HepG2 (cell line): Measurements from ENCODE around the gene DNAL4. TPM values are rescaled to one million over a fixed set of nuclear protein-coding genes. Genes with fewer than 3 reads are reported as not detected.

Source experiments
- ATAC-seq: fragments of 200-7000 bp; cut with Tn5 transposase; 3 replicates; pipeline ENCODE4 v1.9.1; 2020; ENCODE audit warnings: mild to moderate bottlenecking, moderate library complexity
- BruUV-seq: library from RNA; stranded (reverse); fragments of 400-500 nt; replicated peaks from 2 replicates; lab custom pipeline; 2021; lab: Mats Ljungman, UMichigan
- CTCF ChIA-PET: fragments of 300-600 bp; formaldehyde crosslinking; extraction: SDS; loops from one replicate; lab custom pipeline; 2021; ENCODE audit warnings: low total read pairs, inconsistent platforms, low intra/inter-chr PET ratio; lab: Yijun Ruan, JAX
- POLR2A ChIA-PET: fragments of 350-600 bp; sonication (Branson Sonifier 250); formaldehyde crosslinking; loops from one replicate; lab custom pipeline; 2020; ENCODE audit warnings: antibody characterized with exemption, inconsistent platforms; lab: Yijun Ruan, JAX
- DNase-seq: peaks from one replicate; pipeline ENCODE4 v3.0.0-alpha.2; 2015; ENCODE audit warnings: low spot score
- FAIRE-seq: peaks from 3 replicates; lab custom pipeline; 2011; peaks lifted over from hg19 to GRCh38; lab: Jason Lieb, UNC
- H2AFZ ChIP-seq: one replicate; pipeline ENCODE4 v1.6.1; 2011; ENCODE audit warnings: low read length, inconsistent platforms
- H3K27ac ChIP-seq: fragments of 300-600 bp; 3 replicates; pipeline ENCODE4 v1.8.0; 2011; ENCODE audit warnings: mixed run types, mild to moderate bottlenecking, mixed read lengths, low read length, inconsistent platforms; ENCODE audit not compliant: insufficient read depth; ENCODE audit errors: extremely low read length
- H3K27me3 ChIP-seq, 2 experiments: fragments of 200-600 bp in 1 of 2; 2 replicates in 1 of 2; 3 replicates in 1 of 2; pipeline versions ENCODE4 v1.6.0 to v1.8.0; 2011; ENCODE audit warnings: low read length in 2 of 2, mild to moderate bottlenecking in 2 of 2, moderate library complexity in 2 of 2, inconsistent platforms in 1 of 2; ENCODE audit not compliant: insufficient read depth in 2 of 2, control insufficient read depth in 1 of 2
- H3K36me3 ChIP-seq, 2 experiments: fragments of 200-600 bp in 1 of 2; replicated peaks in 1 of 2; 2 replicates in 1 of 2; 3 replicates in 1 of 2; pipeline versions ENCODE4 v1.5.1 to v1.8.0; 2011; ENCODE audit warnings: low read length in 2 of 2, inconsistent platforms in 1 of 2; ENCODE audit not compliant: insufficient read depth in 2 of 2, control insufficient read depth in 1 of 2
- H3K4me1 ChIP-seq: 2 replicates; pipeline ENCODE4 v1.5.1; 2012; ENCODE audit warnings: low read length, inconsistent platforms; ENCODE audit not compliant: insufficient read depth
- H3K4me2 ChIP-seq: 2 replicates; pipeline ENCODE4 v1.6.0; 2011; ENCODE audit warnings: low read depth, low read length, inconsistent platforms
- H3K4me3 ChIP-seq, 3 experiments: fragments of 200-600 bp in 1 of 3; sonication (generic), shearing (Covaris generic) in 1 of 3; replicated peaks in 1 of 3; 2 replicates each; pipeline ENCODE4 v1.5.1; 2011 to 2016; ENCODE audit warnings: low read length in 3 of 3, inconsistent platforms in 2 of 3, low read depth in 2 of 3, mild to moderate bottlenecking in 2 of 3, control low read depth in 1 of 3, mixed read lengths in 1 of 3; ENCODE audit not compliant: insufficient read depth in 1 of 3
- H3K79me2 ChIP-seq: one replicate; pipeline ENCODE4 v1.6.1; 2011; ENCODE audit warnings: low read length, inconsistent platforms; ENCODE audit not compliant: insufficient read depth
- H3K9ac ChIP-seq: 2 replicates; pipeline ENCODE4 v1.6.0; 2011; ENCODE audit warnings: mild to moderate bottlenecking, low read depth, low read length, inconsistent platforms; ENCODE audit not compliant: insufficient read depth
- H3K9me3 ChIP-seq: 2 replicates; pipeline ENCODE4 v1.5.1; 2012; ENCODE audit warnings: mild to moderate bottlenecking, low read length
- H4K20me1 ChIP-seq: 2 replicates; pipeline ENCODE4 v1.6.0; 2011; ENCODE audit warnings: inconsistent platforms, mild to moderate bottlenecking, low read length, moderate library complexity; ENCODE audit not compliant: insufficient read depth
- CENPBD1 ChIP-seq: sonication (generic); formaldehyde crosslinking; IDR thresholded peaks from 2 replicates; pipeline ENCODE4 v1.8.0; 2022; ENCODE audit warnings: missing genetic modification reagents, low read depth, mild to moderate bottlenecking, borderline replicate concordance
- GABPB1 ChIP-seq: IDR thresholded peaks from 2 replicates; pipeline ENCODE4 v1.6.1; 2016; ENCODE audit warnings: mild to moderate bottlenecking, missing genetic modification reagents, moderate library complexity, missing compliant biosample characterization
- HMG20A ChIP-seq: IDR thresholded peaks from 2 replicates; pipeline ENCODE4 v1.6.1; 2016; ENCODE audit warnings: borderline replicate concordance
- HNRNPL ChIP-seq: fragments of 200-400 bp; formaldehyde crosslinking; IDR thresholded peaks from 2 replicates; pipeline ENCODE4 v1.6.1; 2017; ENCODE audit warnings: mild to moderate bottlenecking, low read depth, low read length
- HNRNPLL ChIP-seq: fragments of 200-400 bp; formaldehyde crosslinking; IDR thresholded peaks from 2 replicates; pipeline ENCODE4 v1.6.1; 2017; ENCODE audit warnings: mild to moderate bottlenecking, low read depth, low read length; ENCODE audit not compliant: poor library complexity, severe bottlenecking
- KDM6A ChIP-seq: IDR thresholded peaks from 2 replicates; pipeline ENCODE4 v1.6.1; 2016; ENCODE audit warnings: low read depth
- PHF5A ChIP-seq: IDR thresholded peaks from one replicate; pipeline ENCODE4 v1.6.1; 2018; ENCODE audit warnings: low read depth, missing genetic modification reagents; ENCODE audit not compliant: unreplicated experiment
- RAD21 ChIP-seq: fragments of 450-650 bp; formaldehyde crosslinking; IDR thresholded peaks from 2 replicates; pipeline ENCODE4 v1.5.0; 2020; ENCODE audit warnings: mild to moderate bottlenecking
- ZFAT ChIP-seq: sonication (generic); formaldehyde crosslinking; conservative IDR thresholded peaks from 2 replicates; pipeline ENCODE4 v1.8.1; 2023; ENCODE audit warnings: missing genetic modification reagents, inconsistent platforms
- ZNF468 ChIP-seq: sonication (generic); formaldehyde crosslinking; IDR thresholded peaks from 2 replicates; pipeline ENCODE4 v1.8.0; 2022; ENCODE audit warnings: mild to moderate bottlenecking, moderate library complexity, missing genetic modification reagents
- ZNF496 ChIP-seq: sonication (generic); formaldehyde crosslinking; IDR thresholded peaks from 2 replicates; pipeline ENCODE4 v1.8.1; 2023; ENCODE audit warnings: mild to moderate bottlenecking, moderate library complexity, missing genetic modification reagents; ENCODE audit not compliant: insufficient replicate concordance
- ZNF546 ChIP-seq: sonication (generic); formaldehyde crosslinking; conservative IDR thresholded peaks from 2 replicates; pipeline ENCODE4 v1.8.1; 2023; ENCODE audit warnings: mild to moderate bottlenecking, missing genetic modification reagents
- ZNF567 ChIP-seq: sonication (generic); formaldehyde crosslinking; IDR thresholded peaks from 2 replicates; pipeline ENCODE4 v1.8.1; 2023; ENCODE audit warnings: mild to moderate bottlenecking, missing genetic modification reagents, borderline replicate concordance
- ZNF678 ChIP-seq: sonication (generic); formaldehyde crosslinking; IDR thresholded peaks from 2 replicates; pipeline ENCODE4 v1.4.0; 2020; ENCODE audit warnings: mild to moderate bottlenecking, missing genetic modification reagents
- ZNF709 ChIP-seq: sonication (generic); formaldehyde crosslinking; IDR thresholded peaks from 2 replicates; pipeline ENCODE4 v1.5.0; 2020; ENCODE audit warnings: mild to moderate bottlenecking, missing genetic modification reagents
- ZNF879 ChIP-seq: sonication (generic); formaldehyde crosslinking; IDR thresholded peaks from 2 replicates; pipeline ENCODE4 v1.8.1; 2023; ENCODE audit warnings: missing genetic modification reagents
- WGBS: methylation state at CpG from one replicate; pipeline ENCODE4 v1.1.6; 2017; ENCODE audit warnings: low lambda C conversion rate; 5-methylcytosine and 5-hydroxymethylcytosine counted together
- in situ Hi-C: cut with HindIII; loops from 2 replicates; pipeline ENCODE4 v1.10.0; 2017; ENCODE audit warnings: low pct_unique_long_range_greater_than_20kb; ENCODE audit not compliant: extremely low pct_ligation_motif_present
- intact Hi-C: fragments of 100-400 bp; cut with micrococcal nuclease; formaldehyde crosslinking; loops from one replicate; pipeline ENCODE4 v1.10.0; 2022; ENCODE audit not compliant: unreplicated experiment
- polyA plus RNA-seq, 8 experiments: library from polyadenylated mRNA; depleted of rRNA in 3 of 8; stranded (reverse) in 7 of 8; unstranded in 1 of 8; fragments of >200 nt; fragmentation: Illumina TruSeq in 4 of 8; extraction: Trizol in 4 of 8; gene quantifications; 2 replicates each; pipeline versions ENCODE4 v1.2.1 to v1.2.3, GENCODE V29; 2011 to 2016; ENCODE audit warnings: low read depth in 4 of 8, missing spikeins in 1 of 8, mixed read lengths in 1 of 8; ENCODE audit not compliant: insufficient read depth in 1 of 8
- total RNA-seq, 5 experiments: library from RNA; depleted of rRNA; stranded (reverse); fragments of >200 nt; fragmentation: Illumina TruSeq; extraction: Trizol; gene quantifications; 2 replicates each; pipeline ENCODE4 v1.2.3, GENCODE V29; 2016; ENCODE audit warnings: low read depth in 1 of 5
- TF ChIP-seq, protein P1 (sequence below): sonication (generic); formaldehyde crosslinking; IDR thresholded peaks from 2 replicates; pipeline ENCODE4 v1.5.1; 2020; ENCODE audit warnings: mild to moderate bottlenecking, missing genetic modification reagents, borderline replicate concordance

The DNAL4 gene
- total and polyA plus RNA-seq, 2 of the 13 experiments (the other 11 are each of a cell fraction or from before 2014, with no cell fraction given): 8.0 to 10.7 TPM

DNA sequence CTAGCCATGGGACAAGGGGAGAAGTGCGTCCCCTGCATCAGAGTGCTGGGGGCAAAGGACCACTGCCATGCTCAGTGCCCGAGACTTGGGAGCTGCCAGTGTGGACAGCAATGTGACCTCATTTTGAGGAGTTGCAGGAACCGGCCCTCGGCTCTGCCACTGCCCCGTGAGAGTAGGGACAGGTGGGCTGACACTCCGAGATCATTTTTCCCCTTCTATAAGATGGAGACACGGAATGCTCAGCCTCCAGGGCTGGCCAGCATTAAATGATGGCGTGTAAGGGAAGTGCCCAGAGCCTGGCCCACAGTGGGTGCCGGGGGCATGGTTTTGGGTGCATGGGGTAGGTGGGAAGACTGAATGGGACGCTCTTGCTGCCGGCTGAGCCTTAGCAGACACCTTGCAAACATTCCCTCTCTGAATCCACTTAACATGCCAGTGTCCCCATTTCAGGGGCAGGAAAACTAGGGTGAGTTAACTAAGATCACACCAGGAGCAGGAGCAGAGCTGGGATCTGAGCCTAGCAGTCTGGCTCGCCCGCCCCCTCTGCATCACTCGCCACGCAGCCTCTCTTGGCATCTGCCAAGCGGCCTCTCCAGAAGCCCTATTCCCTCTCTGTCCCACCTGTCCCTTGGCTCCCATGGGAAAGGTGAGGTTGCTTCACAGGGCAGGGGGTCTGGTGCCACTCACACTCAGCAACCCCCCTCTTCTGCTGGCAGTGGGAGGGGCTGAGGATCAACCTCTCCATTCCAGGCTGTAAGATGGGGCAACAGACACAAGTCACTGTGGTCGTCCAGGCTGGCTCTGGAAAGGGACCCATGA, 36.3 kb upstream of the DNAL4 start (continued):
- TF ChIP-seq ZNF709: no peak
- TF ChIP-seq RAD21: no peak

- Histone ChIP-seq H3K4me2 (no peak overlapping the region), H4K20me1 (no peaks in the 10 kb centered on the region; the same call in 1 of the 2 replicates), H2AFZ (no peak overlapping the region), H3K36me3 (no peaks in the 10 kb centered on the region), H3K9me3 (no peaks in the 10 kb centered on the region), H3K4me3 (no peak overlapping the region), H3K4me1 (no peaks in the 10 kb centered on the region), H3K27ac (no peak overlapping the region), H3K79me2 (no peaks in the 10 kb centered on the region), H3K9ac (no peak overlapping the region), H3K27me3 (no peaks in the 10 kb centered on the region)
- ChIA-PET CTCF (no interaction called here), POLR2A (no interaction called here)
- intact Hi-C loops (no loop called here), in situ Hi-C loops (no loop called here)
- FAIRE-seq (no peak), DNase-seq (no peak), ATAC-seq (no peak)
- BruUV-seq: no TSS peak
- WGBS: 74% methylated on average over 3 of the region's 4 CpGs
- TF ChIP-seq ZNF678 (no peak), CENPBD1 (CRISPR knock-in tag) (no peak), ZNF546 (CRISPR knock-in tag) (no peak), PHF5A (no peak), KDM6A (CRISPR knock-in tag) (no peak), HNRNPLL (no peak), GABPB1 (CRISPR knock-in tag) (no peak), ZNF496 (CRISPR knock-in tag) (no peak), ZNF468 (no peak), ZFAT (CRISPR knock-in tag) (no peak), HMG20A (CRISPR knock-in tag) (no peak), HNRNPL (no peak), ZNF567 (CRISPR knock-in tag) (no peak), ZNF879 (no peak)
- TF ChIP-seq, protein P1, sequence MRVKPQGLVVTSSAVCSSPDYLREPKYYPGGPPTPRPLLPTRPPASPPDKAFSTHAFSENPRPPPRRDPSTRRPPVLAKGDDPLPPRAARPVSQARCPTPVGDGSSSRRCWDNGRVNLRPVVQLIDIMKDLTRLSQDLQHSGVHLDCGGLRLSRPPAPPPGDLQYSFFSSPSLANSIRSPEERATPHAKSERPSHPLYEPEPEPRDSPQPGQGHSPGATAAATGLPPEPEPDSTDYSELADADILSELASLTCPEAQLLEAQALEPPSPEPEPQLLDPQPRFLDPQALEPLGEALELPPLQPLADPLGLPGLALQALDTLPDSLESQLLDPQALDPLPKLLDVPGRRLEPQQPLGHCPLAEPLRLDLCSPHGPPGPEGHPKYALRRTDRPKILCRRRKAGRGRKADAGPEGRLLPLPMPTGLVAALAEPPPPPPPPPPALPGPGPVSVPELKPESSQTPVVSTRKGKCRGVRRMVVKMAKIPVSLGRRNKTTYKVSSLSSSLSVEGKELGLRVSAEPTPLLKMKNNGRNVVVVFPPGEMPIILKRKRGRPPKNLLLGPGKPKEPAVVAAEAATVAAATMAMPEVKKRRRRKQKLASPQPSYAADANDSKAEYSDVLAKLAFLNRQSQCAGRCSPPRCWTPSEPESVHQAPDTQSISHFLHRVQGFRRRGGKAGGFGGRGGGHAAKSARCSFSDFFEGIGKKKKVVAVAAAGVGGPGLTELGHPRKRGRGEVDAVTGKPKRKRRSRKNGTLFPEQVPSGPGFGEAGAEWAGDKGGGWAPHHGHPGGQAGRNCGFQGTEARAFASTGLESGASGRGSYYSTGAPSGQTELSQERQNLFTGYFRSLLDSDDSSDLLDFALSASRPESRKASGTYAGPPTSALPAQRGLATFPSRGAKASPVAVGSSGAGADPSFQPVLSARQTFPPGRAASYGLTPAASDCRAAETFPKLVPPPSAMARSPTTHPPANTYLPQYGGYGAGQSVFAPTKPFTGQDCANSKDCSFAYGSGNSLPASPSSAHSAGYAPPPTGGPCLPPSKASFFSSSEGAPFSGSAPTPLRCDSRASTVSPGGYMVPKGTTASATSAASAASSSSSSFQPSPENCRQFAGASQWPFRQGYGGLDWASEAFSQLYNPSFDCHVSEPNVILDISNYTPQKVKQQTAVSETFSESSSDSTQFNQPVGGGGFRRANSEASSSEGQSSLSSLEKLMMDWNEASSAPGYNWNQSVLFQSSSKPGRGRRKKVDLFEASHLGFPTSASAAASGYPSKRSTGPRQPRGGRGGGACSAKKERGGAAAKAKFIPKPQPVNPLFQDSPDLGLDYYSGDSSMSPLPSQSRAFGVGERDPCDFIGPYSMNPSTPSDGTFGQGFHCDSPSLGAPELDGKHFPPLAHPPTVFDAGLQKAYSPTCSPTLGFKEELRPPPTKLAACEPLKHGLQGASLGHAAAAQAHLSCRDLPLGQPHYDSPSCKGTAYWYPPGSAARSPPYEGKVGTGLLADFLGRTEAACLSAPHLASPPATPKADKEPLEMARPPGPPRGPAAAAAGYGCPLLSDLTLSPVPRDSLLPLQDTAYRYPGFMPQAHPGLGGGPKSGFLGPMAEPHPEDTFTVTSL (CRISPR knock-in tag): no peak
Observed at GRCh38 chr22:38829485-38829884, 35.5 kb upstream of the DNAL4 start.
